Cardiac fibroblast (primary cell): Measurements from ENCODE around the gene TGM5.

Experiments
- DNase-seq, 2 donors: peaks; one replicate each; pipeline versions ENCODE4 v3.0.0 to v3.0.0-alpha.2; 2010; ENCODE audit warnings: low read depth in 2 of 2
- H3K4me3 ChIP-seq, 2 donors: replicated peaks in 1 of 2; 1 replicate in 1 of 2; 2 replicates in 1 of 2; pipeline ENCODE4 v1.5.1; 2011; ENCODE audit warnings: low read depth in 2 of 2, low read length in 2 of 2, mild to moderate bottlenecking in 2 of 2, moderate library complexity in 1 of 2
- CTCF ChIP-seq: IDR thresholded peaks from one replicate; pipeline ENCODE4 v1.5.1; 2011; ENCODE audit warnings: low read depth, mild to moderate bottlenecking, low read length, inconsistent platforms

The TGM5 gene

DNA sequence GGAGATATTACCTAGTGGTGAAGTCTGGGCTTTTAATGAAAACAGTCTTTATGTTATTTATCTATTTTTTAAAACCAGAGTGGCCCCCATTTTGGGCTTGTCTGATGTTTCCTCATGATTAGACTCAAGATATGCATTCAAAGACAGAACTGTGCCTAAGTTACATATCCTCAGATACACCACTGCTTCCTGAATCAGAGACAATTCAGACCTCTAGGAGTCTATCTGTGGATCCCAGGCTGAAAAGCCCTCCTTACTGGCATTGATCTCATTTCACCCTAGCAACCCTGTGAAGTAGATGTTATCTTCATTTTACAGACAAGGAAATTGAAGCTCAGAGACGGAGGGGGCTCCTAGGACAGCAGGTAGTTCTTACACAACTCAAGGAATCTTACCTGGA, 16.8 kb upstream of the TGM5 start:
- no peak for DNase-seq
- TF ChIP-seq CTCF: no peak
- H3K4me3 ChIP-seq: no peak overlapping the region

GRCh38 chr15:43281926-43282602, 15.3 kb upstream of the TGM5 start:
- DNase-seq: no peak
- no peak overlapping the region for H3K4me3 ChIP-seq
- no peak for TF ChIP-seq CTCF

- no peak overlapping the region for H3K4me3 ChIP-seq
- no peak for TF ChIP-seq CTCF
- DNase-seq: no peak
Measured at GRCh38 chr15:43280996-43281395, 14.3 kb upstream of the TGM5 start.

- H3K4me3 ChIP-seq: no peak overlapping the region
- no peak for DNase-seq
- no peak for TF ChIP-seq CTCF
Measured at GRCh38 chr15:43279496-43279895, 12.8 kb upstream of the TGM5 start.

GRCh38 chr15:43278869-43279268, 12.1 kb upstream of the TGM5 start:
- no peak for TF ChIP-seq CTCF
- no peak for DNase-seq
- no peak overlapping the region for H3K4me3 ChIP-seq

DNA sequence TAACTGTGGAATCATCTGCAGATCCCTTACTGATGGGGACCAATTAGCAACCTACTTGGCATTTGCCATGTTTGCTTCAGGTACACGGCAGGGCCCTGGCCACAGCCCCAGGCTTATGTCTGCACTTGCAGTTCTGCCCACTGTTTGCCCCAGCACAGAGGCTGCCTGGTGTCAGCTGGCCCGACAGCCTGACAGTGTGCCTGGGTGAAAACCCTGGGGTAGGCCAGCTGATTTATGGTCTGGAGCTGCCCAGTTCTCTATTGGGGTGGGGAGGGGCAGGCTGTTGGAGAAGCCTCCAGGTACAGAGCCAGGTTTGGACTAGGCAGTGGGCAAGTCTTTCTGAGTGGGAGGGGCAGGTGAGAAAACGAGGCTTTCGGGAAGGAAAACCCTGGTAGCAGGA, 11.2 kb upstream of the TGM5 start:
- H3K4me3 ChIP-seq: no peak overlapping the region
- DNase-seq: no peak
- TF ChIP-seq CTCF: no peak
